HG02938 (cell line): ENCODE data around the gene PRKCA.
"Not testable (repeated sequence)": the region's sequence is repeated elsewhere in the genome, so short reads cannot be mapped to it uniquely, and the experiment has no call there.

Experiments
- ATAC-seq: cut with Tn5 transposase; IDR thresholded peaks from one replicate; pipeline ENCODE4 v1.9.1; 2021; ENCODE audit warnings: mild to moderate bottlenecking, moderate library complexity; ENCODE audit not compliant: unreplicated experiment

The PRKCA gene

GRCh38 chr17:66322764-66323163 lies 20.4 kb downstream of the PRKCA start:
- ATAC-seq: no peak

- ATAC-seq: not testable (repeated sequence)
Measured at GRCh38 chr17:66324381-66325004, 22.1 kb downstream of the PRKCA start.

GRCh38 chr17:66326476-66327047 lies 24.1 kb downstream of the PRKCA start:
- no peak for ATAC-seq

- no peak for ATAC-seq
Measured at GRCh38 chr17:66330646-66331037, 28.2 kb downstream of the PRKCA start.

GRCh38 chr17:66331038-66331816 lies 28.8 kb downstream of the PRKCA start:
- no peak for ATAC-seq

- no peak for ATAC-seq
Measured at GRCh38 chr17:66335797-66336196, 33.4 kb downstream of the PRKCA start.

GRCh38 chr17:66337268-66337667 lies 34.9 kb downstream of the PRKCA start:
- no peak for ATAC-seq

GRCh38 chr17:66337866-66338485 lies 35.6 kb downstream of the PRKCA start:
- ATAC-seq: no peak

- ATAC-seq: no peak
Measured at GRCh38 chr17:66338937-66339336, 36.5 kb downstream of the PRKCA start.

- no peak for ATAC-seq
Measured at GRCh38 chr17:66339561-66339960, 37.1 kb downstream of the PRKCA start.

GRCh38 chr17:66340720-66341119 lies 38.3 kb downstream of the PRKCA start:
- ATAC-seq: no peak

GRCh38 chr17:66341462-66341861 lies 39.0 kb downstream of the PRKCA start:
- no peak for ATAC-seq

- ATAC-seq: not testable (repeated sequence)
Measured at GRCh38 chr17:66342263-66342662, 39.9 kb downstream of the PRKCA start.

GRCh38 chr17:66343531-66344078 lies 41.2 kb downstream of the PRKCA start:
- no peak for ATAC-seq

GRCh38 chr17:66344473-66344872 lies 42.1 kb downstream of the PRKCA start:
- ATAC-seq: no peak

- ATAC-seq: no peak
Measured at GRCh38 chr17:66345264-66345663, 42.9 kb downstream of the PRKCA start.

GRCh38 chr17:66345949-66346638 lies 43.7 kb downstream of the PRKCA start:
- ATAC-seq: not testable (repeated sequence)

GRCh38 chr17:66347661-66348514 lies 45.5 kb downstream of the PRKCA start:
- ATAC-seq: no peak

- ATAC-seq: no peak
Measured at GRCh38 chr17:66348584-66349165, 46.3 kb downstream of the PRKCA start.
